B cell (primary cell): ENCODE results near the gene NR1H3. TPM values are rescaled to one million over a fixed set of nuclear protein-coding genes. Genes with fewer than 3 reads are reported as not detected.

ENCODE experiments used
- ATAC-seq: fragments of 200-7000 bp; cut with Tn5 transposase; one replicate; pipeline ENCODE4 v1.10.0; 2021; ENCODE audit warnings: low read depth, mild to moderate bottlenecking, moderate number of reproducible peaks, moderate library complexity
- CTCF ChIA-PET: fragments of 350-600 bp; sonication (Branson Sonifier 250); formaldehyde crosslinking; loops from one replicate; lab custom pipeline; 2021; ENCODE audit warnings: antibody characterized with exemption, inconsistent platforms; lab: Charles Lee
- POLR2A ChIA-PET: fragments of 350-600 bp; sonication (Branson Sonifier 250); formaldehyde crosslinking; loops from one replicate; lab custom pipeline; 2021; ENCODE audit warnings: antibody characterized with exemption; lab: Charles Lee
- DNase-seq: peaks from one replicate; pipeline ENCODE4 v3.0.0; 2013
- H2AFZ ChIP-seq: 2 replicates; pipeline ENCODE4 v1.6.1; 2012; ENCODE audit warnings: mild to moderate bottlenecking, low read depth, low read length; ENCODE audit not compliant: insufficient read depth, poor library complexity, severe bottlenecking
- H3K27ac ChIP-seq, 2 donors: 1 replicate in 1 of 2; 2 replicates in 1 of 2; pipeline ENCODE4 v1.5.1; 2012 to 2013; ENCODE audit warnings: low read length in 2 of 2, mild to moderate bottlenecking in 2 of 2, moderate library complexity in 1 of 2
- H3K27me3 ChIP-seq, 4 experiments: fragments of 200-600 bp in 1 of 4; sonication (generic) in 1 of 4; replicated peaks in 1 of 4; 1 replicate in 2 of 4; 2 replicates in 2 of 4; pipeline versions ENCODE4 v1.6.1 to v1.7.0; 2013 to 2016; ENCODE audit warnings: low read length in 3 of 4, mild to moderate bottlenecking in 2 of 4, mixed read lengths in 1 of 4, moderate library complexity in 1 of 4; ENCODE audit not compliant: insufficient read depth in 4 of 4, control insufficient read depth in 3 of 4; ENCODE audit errors: control extremely low read depth in 1 of 4
- H3K36me3 ChIP-seq, 2 experiments: replicated peaks in 1 of 2; 1 replicate in 1 of 2; 2 replicates in 1 of 2; pipeline versions ENCODE4 v1.6.1 to v1.7.1; 2013; ENCODE audit warnings: low read length in 1 of 2; ENCODE audit not compliant: insufficient read depth in 2 of 2, control insufficient read depth in 1 of 2; ENCODE audit errors: control extremely low read depth in 1 of 2, extremely low read depth in 1 of 2
- H3K4me1 ChIP-seq, 2 donors: fragments of 200-600 bp in 1 of 2; sonication (generic) in 1 of 2; 1 replicate in 1 of 2; 2 replicates in 1 of 2; pipeline versions ENCODE4 v1.5.1 to v1.6.1; 2013 to 2017; ENCODE audit warnings: low read length in 2 of 2; ENCODE audit not compliant: control insufficient read depth in 2 of 2, insufficient read depth in 2 of 2
- H3K4me2 ChIP-seq: replicated peaks from 2 replicates; pipeline ENCODE3; 2012; ENCODE audit warnings: mild to moderate bottlenecking, low read depth, low read length; ENCODE audit not compliant: poor library complexity, severe bottlenecking
- H3K4me3 ChIP-seq, 5 experiments: fragments of 200-600 bp in 1 of 5; sonication (generic) in 1 of 5; 1 replicate in 3 of 5; 2 replicates in 2 of 5; pipeline versions ENCODE4 v1.5.1 to v1.7.0; 2011 to 2016; ENCODE audit warnings: low read length in 4 of 5, mild to moderate bottlenecking in 4 of 5, low read depth in 2 of 5, control low read depth in 1 of 5, moderate library complexity in 1 of 5; ENCODE audit not compliant: insufficient read depth in 1 of 5; ENCODE audit errors: control extremely low read depth in 1 of 5, extremely low read depth in 1 of 5
- H3K79me2 ChIP-seq: fragments of 200-600 bp; sonication (generic); one replicate; pipeline ENCODE4 v1.6.0; 2016; ENCODE audit warnings: low read length; ENCODE audit not compliant: control insufficient read depth, insufficient read depth
- H3K9ac ChIP-seq: fragments of 200-600 bp; sonication (generic); 2 replicates; pipeline ENCODE4 v1.6.1; 2017; ENCODE audit warnings: mild to moderate bottlenecking, low read length, moderate library complexity
- H3K9me3 ChIP-seq, 3 donors: one replicate each; pipeline versions ENCODE4 v1.6.1 to v1.7.1; 2013; ENCODE audit warnings: low read length in 2 of 3; ENCODE audit not compliant: control insufficient read depth in 2 of 3, insufficient read depth in 1 of 3; ENCODE audit errors: control extremely low read depth in 1 of 3
- H4K20me1 ChIP-seq: 2 replicates; pipeline ENCODE4 v1.6.0; 2012; ENCODE audit warnings: mild to moderate bottlenecking, low read length; ENCODE audit not compliant: insufficient read depth, control insufficient read depth, poor library complexity, severe bottlenecking
- H3K27ac Mint-ChIP-seq: one replicate; pipeline ENCODE4 v1.8.0; 2021; ENCODE audit warnings: mixed read lengths
- H3K27me3 Mint-ChIP-seq: one replicate; pipeline ENCODE4 v1.8.0; 2021; ENCODE audit warnings: mixed read lengths
- H3K4me1 Mint-ChIP-seq: one replicate; pipeline ENCODE4 v1.8.0; 2021; ENCODE audit warnings: mixed read lengths
- H3K4me3 Mint-ChIP-seq: one replicate; pipeline ENCODE4 v1.8.0; 2021; ENCODE audit warnings: mixed read lengths
- H3K9me3 Mint-ChIP-seq: one replicate; pipeline ENCODE4 v1.8.0; 2022; ENCODE audit warnings: mixed read lengths; ENCODE audit not compliant: insufficient read depth
- CTCF ChIP-seq: fragments of 200-600 bp; IDR thresholded peaks from one replicate; pipeline ENCODE4 v1.8.0; 2022; ENCODE audit warnings: antibody characterized with exemption, mild to moderate bottlenecking
- EZH2 ChIP-seq: IDR thresholded peaks from 2 replicates; pipeline ENCODE4 v1.6.1; 2012; ENCODE audit warnings: borderline replicate concordance, low read depth, mild to moderate bottlenecking, moderate library complexity, low read length; ENCODE audit not compliant: insufficient read depth, poor library complexity, severe bottlenecking
- WGBS: methylation state at CpG from one replicate; pipeline ENCODE4 v1.1.5; 2013; ENCODE audit warnings: missing lambda C conversion rate; ENCODE audit not compliant: insufficient coverage; 5-methylcytosine and 5-hydroxymethylcytosine counted together
- intact Hi-C: fragments of 100-400 bp; cut with micrococcal nuclease; formaldehyde crosslinking; loops from one replicate; pipeline ENCODE4 v1.10.0; 2022
- polyA plus RNA-seq: library from polyadenylated mRNA; depleted of rRNA; stranded (reverse); fragments of >200 nt; gene quantifications from 2 replicates; pipeline ENCODE4 v1.2.3, GENCODE V29; 2012
- total RNA-seq, 2 donors: library from RNA; stranded (reverse); fragments of 120-200 nt in 1 of 2; gene quantifications; 1 replicate in 1 of 2; 2 replicates in 1 of 2; pipeline versions ENCODE4 v1.2.3 to v1.2.4, GENCODE V29; 2013 to 2022

The NR1H3 gene
- total and polyA plus RNA-seq, 2 donors (not counting 1 experiment from before 2014, with no cell fraction given): 8.4 to 9.6 TPM

GRCh38 chr11:47208628-47209027, 49.2 kb upstream of the NR1H3 start:
- H3K4me1 ChIP-seq: no peaks in the 10 kb centered on the region
- H3K4me3 ChIP-seq: no peak overlapping the region
- H3K27ac ChIP-seq: no peak overlapping the region
- H3K27me3 ChIP-seq: no peaks in the 10 kb centered on the region
- no peaks in the 10 kb centered on the region for H3K36me3 ChIP-seq
- no peak overlapping the region for H3K9ac ChIP-seq
- no peaks in the 10 kb centered on the region for H3K27me3 Mint-ChIP-seq
- ChIA-PET POLR2A (interaction anchor here (0.6 kb wide), 1 partner anchor 231 kb away, joined by 3 read pairs; no protein-coding TSS in a partner anchor), CTCF (no interaction called here)
- no peak for DNase-seq
- no peaks in the 10 kb centered on the region for H3K4me1 Mint-ChIP-seq
- H3K9me3 ChIP-seq: no peaks in the 10 kb centered on the region
- intact Hi-C loops: no loop called here
- 97% methylated on average over 5 of the region's 5 CpGs for WGBS
- no peak overlapping the region for H3K27ac Mint-ChIP-seq
- no peak overlapping the region for H3K4me3 Mint-ChIP-seq
- no peaks in the 10 kb centered on the region for H4K20me1 ChIP-seq
- no peak for TF ChIP-seq EZH2
- TF ChIP-seq CTCF: no peak
- no peak overlapping the region for H3K4me2 ChIP-seq
- no peaks in the 10 kb centered on the region for H3K79me2 ChIP-seq
- no peak for ATAC-seq
- H2AFZ ChIP-seq: no peak overlapping the region
- H3K9me3 Mint-ChIP-seq: no peaks in the 10 kb centered on the region

GRCh38 chr11:47212938-47213337, 44.9 kb upstream of the NR1H3 start:
- Histone ChIP-seq H3K4me2 (no peak overlapping the region), H3K9ac (no peak overlapping the region), H3K27me3 (no peaks in the 10 kb centered on the region), H4K20me1 (no peaks in the 10 kb centered on the region), H3K4me1 (peaks cover 14 to 23% of the 10 kb centered on the region in 2 donors), H3K27ac (no peak overlapping the region), H3K36me3 (no peaks in the 10 kb centered on the region), H3K9me3 (no peaks in the 10 kb centered on the region), H2AFZ (no peak overlapping the region), H3K79me2 (peaks cover 16% of the 10 kb centered on the region), H3K4me3 (no peak overlapping the region)
- DNase-seq (no peak), ATAC-seq (no peak)
- CTCF ChIA-PET: interaction anchor here (3.7 kb wide), 1 partner anchor 35 kb away, joined by 37 read pairs; the partner anchor contains the start of gene ARFGAP2
- POLR2A ChIA-PET: interaction anchor here (0.7 kb wide), 1 partner anchor 572 kb away, joined by 8 read pairs; no protein-coding TSS in a partner anchor
- Mint-ChIP-seq H3K4me1 (peaks cover 23% of the 10 kb centered on the region), H3K27me3 (no peaks in the 10 kb centered on the region), H3K27ac (no peak overlapping the region), H3K4me3 (no peak overlapping the region), H3K9me3 (no peaks in the 10 kb centered on the region)
- intact Hi-C loops: no loop called here
- WGBS: 94% methylated on average over 10 of the region's 12 CpGs
- TF ChIP-seq CTCF: no peak
